Muscle layer of duodenum (tissue), 2 donors: Measurements from ENCODE around the gene FOXC2.
A peak's percentile ranks its signal among the peaks of the same experiment; 100 is the strongest.

Experiments
- H3K27ac ChIP-seq: one replicate; pipeline ENCODE4 v1.7.0; 2013; ENCODE audit warnings: mild to moderate bottlenecking, low read length
- H3K27me3 ChIP-seq: one replicate; pipeline ENCODE4 v1.7.0; 2013; ENCODE audit warnings: low read depth, mild to moderate bottlenecking, control low read depth, low read length
- H3K36me3 ChIP-seq, 2 donors: one replicate each; pipeline ENCODE4 v1.7.0; 2013; ENCODE audit warnings: low read length in 2 of 2, control low read depth in 1 of 2, mild to moderate bottlenecking in 1 of 2; ENCODE audit not compliant: insufficient read depth in 2 of 2, control insufficient read depth in 1 of 2
- H3K4me1 ChIP-seq, 2 donors: one replicate each; pipeline ENCODE4 v1.7.0; 2013; ENCODE audit warnings: low read length in 2 of 2, mild to moderate bottlenecking in 2 of 2, control low read depth in 1 of 2, moderate library complexity in 1 of 2; ENCODE audit not compliant: insufficient read depth in 2 of 2, control insufficient read depth in 1 of 2
- H3K4me3 ChIP-seq, 2 donors: one replicate each; pipeline ENCODE4 v1.7.0; 2013; ENCODE audit warnings: low read length in 2 of 2, low read depth in 1 of 2, mild to moderate bottlenecking in 1 of 2
- H3K9me3 ChIP-seq, 2 donors: one replicate each; pipeline ENCODE4 v1.7.0; 2013; ENCODE audit warnings: low read length in 2 of 2, control low read depth in 1 of 2, mild to moderate bottlenecking in 1 of 2; ENCODE audit not compliant: control insufficient read depth in 1 of 2
- donor health status: healthy.

Gene FOXC2

DNA sequence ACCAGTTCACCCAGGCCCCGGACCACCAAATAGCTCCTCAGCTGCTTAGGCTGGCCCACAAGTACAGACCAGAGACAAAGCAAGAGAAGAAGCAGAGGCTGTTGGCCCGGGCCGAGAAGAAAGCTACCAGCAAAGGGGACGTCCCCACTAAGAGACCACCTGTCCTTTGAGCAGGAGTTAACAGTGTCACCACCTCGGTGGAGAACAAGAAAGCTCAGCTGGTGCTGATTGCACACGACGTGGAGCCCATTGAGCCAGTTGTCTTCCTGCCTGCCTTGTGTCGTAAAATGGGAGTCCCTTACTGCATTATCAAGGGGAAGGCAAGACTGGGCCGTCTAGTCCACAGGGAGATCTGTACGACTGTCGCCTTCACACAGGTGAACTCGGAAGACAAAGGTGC is 40.9 kb upstream of the FOXC2 start:
- no peaks in the 10 kb centered on the region for H3K36me3 ChIP-seq
- H3K4me3 ChIP-seq, result no peak overlapping the region
- H3K27me3 ChIP-seq, result no peaks in the 10 kb centered on the region
- no peak overlapping the region for H3K27ac ChIP-seq
- H3K9me3 ChIP-seq, result no peaks in the 10 kb centered on the region
- peaks cover 0 to 10% of the 10 kb centered on the region in 2 donors for H3K4me1 ChIP-seq

DNA sequence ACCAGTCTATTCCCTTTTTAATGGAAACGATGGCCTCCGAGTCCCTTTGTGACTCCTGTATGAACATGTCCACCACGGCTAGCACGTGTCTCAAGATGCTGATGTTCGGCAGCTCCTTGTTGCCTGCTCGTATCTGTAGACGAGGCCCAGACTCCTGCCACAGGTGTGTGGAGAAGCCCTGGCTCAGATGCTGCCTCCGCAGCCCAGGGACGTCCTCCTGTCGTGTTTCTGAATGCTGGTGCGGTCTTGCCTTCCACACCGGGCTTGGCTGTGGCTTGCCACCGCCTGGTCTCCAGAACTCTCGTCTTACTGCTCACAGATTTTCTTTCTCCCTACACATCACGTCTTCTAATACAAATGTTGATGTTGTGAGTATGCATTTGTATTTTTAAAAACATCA is 39.3 kb upstream of the FOXC2 start:
- H3K4me3 ChIP-seq, result no peak overlapping the region
- H3K36me3 ChIP-seq, result peaks cover 0 to 4% of the 10 kb centered on the region in 2 donors
- no peaks in the 10 kb centered on the region for H3K27me3 ChIP-seq
- H3K4me1 ChIP-seq, result peaks cover 0 to 15% of the 10 kb centered on the region in 2 donors
- no peak overlapping the region for H3K27ac ChIP-seq
- no peaks in the 10 kb centered on the region for H3K9me3 ChIP-seq

DNA sequence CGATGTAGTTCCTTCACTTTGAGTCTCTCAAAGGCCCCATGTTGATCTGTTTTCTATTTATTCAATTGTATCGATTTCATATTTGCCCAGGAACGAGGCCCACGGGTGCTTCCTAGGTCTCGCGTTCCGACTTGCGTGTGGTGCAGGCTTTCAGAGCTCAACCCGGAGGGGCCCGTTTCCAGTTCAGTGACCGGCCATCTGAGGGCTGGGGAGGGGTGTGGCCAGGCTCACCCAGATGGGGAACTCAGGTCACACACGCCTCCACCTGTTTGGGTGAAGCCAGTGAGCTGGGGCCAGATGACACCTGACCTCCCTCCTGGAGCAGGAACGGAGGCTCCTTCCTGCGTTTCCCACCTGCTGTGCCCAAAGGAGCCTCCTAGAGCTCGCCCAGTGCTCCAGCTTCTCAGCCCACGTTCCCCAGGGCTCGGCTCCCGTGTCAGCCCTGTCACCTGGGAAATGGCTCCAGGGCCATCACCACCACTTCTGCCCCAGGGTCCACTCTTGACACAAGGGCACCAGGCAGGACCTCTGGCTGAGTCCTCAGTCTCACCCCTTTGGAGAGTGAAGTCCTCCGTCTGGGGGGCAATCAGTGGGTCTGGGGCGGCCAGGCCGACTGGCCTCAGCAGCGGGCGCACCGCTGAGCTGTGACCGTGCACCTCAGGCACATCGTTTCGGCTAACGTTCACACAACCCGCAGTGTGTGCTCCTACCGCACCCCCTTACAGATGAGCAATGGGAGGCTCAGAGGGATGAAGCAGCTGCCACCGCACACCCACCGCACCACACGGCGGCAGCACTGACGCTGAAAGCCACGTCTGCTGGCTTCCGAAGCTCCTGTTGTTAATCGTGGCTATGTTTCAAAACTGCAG is 38.3 kb upstream of the FOXC2 start:
- Histone ChIP-seq H3K27me3 (no peaks in the 10 kb centered on the region), H3K36me3 (peaks cover 0 to 4% of the 10 kb centered on the region in 2 donors), H3K4me1 (peaks cover 0 to 12% of the 10 kb centered on the region in 2 donors), H3K4me3 (no peak overlapping the region), H3K27ac (no peak overlapping the region), H3K9me3 (no peaks in the 10 kb centered on the region)

DNA sequence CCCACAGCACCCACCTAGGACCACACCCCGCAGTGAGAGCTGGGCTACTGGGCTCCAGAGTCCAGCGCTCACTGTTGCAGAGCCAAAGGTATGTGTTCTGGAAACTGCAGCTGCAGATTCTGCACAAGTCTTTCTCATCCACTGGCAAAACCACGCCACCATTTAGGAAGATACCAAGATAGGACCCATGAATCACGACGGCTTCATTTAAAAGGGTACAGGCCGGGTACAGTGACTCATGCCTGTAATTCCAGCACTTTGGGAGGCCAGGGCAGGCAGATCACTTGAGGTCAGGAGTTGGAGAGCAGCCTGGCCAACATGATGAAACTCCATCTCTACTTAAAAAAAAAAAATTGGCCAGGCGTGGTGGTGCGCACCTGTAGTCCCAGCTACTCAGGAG is 37.5 kb upstream of the FOXC2 start:
- Histone ChIP-seq H3K4me3 (no peak overlapping the region), H3K36me3 (peaks cover 0 to 4% of the 10 kb centered on the region in 2 donors), H3K27ac (no peak overlapping the region), H3K4me1 (peaks cover 0 to 6% of the 10 kb centered on the region in 2 donors), H3K9me3 (no peaks in the 10 kb centered on the region), H3K27me3 (no peaks in the 10 kb centered on the region)

DNA sequence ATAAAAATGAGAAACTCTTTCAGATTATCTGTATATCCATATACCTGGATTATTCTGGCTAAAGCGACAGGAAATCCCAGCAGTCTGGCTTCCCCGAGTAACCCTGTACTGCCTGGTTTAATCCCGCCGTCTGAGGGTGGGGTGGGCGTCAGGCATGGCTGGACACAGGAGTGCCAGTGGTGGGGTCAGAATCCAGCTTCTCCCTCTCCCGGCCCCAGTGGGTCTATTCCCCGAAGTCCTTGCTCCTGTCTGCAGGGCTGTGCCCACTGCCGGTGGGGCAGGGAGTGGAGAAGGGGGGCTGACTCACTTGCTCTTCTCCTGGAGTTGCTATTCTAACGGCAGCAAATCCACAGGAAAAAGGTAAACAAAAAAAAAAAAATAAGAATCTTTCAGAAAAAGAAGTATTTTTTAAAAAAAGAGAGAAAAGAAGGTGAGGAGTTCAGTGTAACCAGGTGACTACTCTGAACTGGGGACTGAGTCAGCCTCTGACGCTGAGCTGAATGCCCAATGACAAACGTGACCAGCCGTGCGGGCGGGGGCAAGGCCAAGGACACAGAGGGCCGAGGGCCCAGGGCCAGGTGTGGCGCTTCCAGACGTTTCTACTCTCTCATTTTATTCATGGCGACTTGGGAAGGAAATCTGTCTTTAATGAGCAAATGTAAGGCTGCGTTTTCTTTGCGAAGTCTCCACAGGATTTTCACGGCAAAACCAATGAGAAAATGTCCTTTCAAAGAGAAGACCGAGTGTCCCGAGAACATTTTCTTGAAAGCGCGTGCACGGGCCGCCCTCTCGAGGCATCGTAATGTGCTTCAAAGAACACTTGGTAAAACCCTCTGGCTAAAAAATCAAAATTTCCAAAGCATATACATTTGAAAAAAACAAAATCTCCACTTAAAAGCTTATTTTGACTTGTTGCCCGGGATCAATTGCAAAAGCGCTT is 36.1 kb upstream of the FOXC2 start:
- peaks cover 0 to 4% of the 10 kb centered on the region in 2 donors for H3K36me3 ChIP-seq
- no peak overlapping the region for H3K27ac ChIP-seq
- no peaks in the 10 kb centered on the region for H3K27me3 ChIP-seq
- H3K4me1 ChIP-seq, result peaks cover 0 to 6% of the 10 kb centered on the region in 2 donors
- no peak overlapping the region for H3K4me3 ChIP-seq
- H3K9me3 ChIP-seq, result no peaks in the 10 kb centered on the region

DNA sequence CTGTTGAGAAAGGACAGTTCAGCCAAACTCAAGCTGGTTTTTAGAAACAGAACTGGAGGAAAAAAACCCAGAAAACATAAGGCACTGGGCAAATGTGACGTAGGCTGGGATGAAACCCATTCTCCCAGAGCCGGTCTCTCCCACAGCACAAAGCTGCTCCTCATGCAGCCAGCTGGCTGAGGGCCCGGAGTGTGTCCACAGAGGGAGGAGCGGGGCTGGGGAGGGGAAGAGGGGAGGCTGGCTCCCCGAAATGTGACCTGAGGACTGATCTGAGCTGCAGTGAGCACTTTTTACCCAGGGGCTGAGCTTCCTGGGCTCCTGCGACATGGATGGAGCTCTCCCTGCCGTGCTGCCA is 35.5 kb upstream of the FOXC2 start:
- Histone ChIP-seq H3K4me1 (peaks cover 0 to 6% of the 10 kb centered on the region in 2 donors), H3K36me3 (peaks cover 0 to 7% of the 10 kb centered on the region in 2 donors), H3K9me3 (no peaks in the 10 kb centered on the region), H3K4me3 (no peak overlapping the region), H3K27me3 (no peaks in the 10 kb centered on the region), H3K27ac (peak overlapping the region; percentile 16)

DNA sequence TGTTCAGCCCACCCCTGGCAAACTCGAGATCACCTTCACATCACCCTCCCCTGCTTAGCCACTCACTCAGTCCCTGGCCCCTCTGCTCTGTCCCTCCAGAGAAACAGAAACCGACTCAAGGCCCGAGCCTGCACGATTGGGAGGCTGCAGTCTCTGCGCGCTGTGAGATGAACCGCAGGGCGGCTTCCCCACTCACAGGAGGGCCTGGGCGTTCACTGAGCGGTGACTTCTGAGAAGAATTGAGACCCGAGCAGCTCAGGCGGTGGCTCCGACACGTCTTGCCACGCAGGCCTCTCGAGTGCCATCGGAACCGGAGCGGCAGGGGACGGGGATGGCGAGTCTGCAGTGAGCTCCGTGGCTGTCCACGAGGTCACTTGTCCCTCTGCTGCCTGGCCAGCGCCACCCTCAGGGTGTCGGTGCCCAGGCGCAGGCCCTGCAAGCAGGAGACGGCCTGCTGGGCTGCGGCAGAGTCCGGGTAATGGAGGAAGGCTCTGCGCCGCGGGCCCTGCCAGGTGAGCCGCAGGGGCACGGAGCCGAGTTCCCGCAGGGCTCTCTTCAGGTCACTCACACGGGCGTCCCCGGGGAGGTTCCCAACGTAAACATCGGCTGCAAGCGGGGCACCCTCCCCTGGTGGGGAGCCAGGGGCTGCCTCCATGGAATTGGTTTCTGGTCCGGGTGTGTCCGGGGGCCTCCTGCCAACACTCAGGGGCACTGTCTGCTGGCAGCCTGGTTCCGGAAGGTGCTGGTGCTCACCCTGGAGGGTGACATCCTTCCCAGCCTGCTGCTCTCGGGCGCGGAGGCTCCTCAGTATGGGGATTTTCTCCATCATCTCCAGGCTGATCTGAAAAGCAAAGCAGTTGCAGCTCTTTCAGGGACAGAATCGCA is 34.7 kb upstream of the FOXC2 start:
- Histone ChIP-seq H3K9me3 (no peaks in the 10 kb centered on the region), H3K27me3 (no peaks in the 10 kb centered on the region), H3K27ac (no peak overlapping the region), H3K4me3 (no peak overlapping the region), H3K36me3 (peaks cover 0 to 14% of the 10 kb centered on the region in 2 donors), H3K4me1 (peaks cover 0 to 6% of the 10 kb centered on the region in 2 donors)

DNA sequence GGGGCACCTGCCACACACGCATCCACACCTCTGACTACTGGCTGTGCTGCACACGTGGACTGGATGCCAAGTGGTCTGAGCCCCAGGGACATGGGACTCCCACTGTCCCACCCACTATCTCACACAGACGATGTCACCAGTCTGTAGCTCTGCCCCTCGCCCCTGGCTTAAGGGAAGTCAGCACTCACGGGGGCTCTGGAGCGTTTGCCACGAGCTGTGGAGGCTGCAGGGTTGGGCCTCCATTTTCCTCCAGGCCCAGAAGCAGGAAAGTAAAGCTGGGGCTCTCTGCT is 34.2 kb upstream of the FOXC2 start:
- Histone ChIP-seq H3K36me3 (peaks cover 0 to 16% of the 10 kb centered on the region in 2 donors), H3K4me1 (peaks cover 0 to 6% of the 10 kb centered on the region in 2 donors), H3K27ac (no peak overlapping the region), H3K4me3 (no peak overlapping the region), H3K27me3 (no peaks in the 10 kb centered on the region), H3K9me3 (no peaks in the 10 kb centered on the region)

DNA sequence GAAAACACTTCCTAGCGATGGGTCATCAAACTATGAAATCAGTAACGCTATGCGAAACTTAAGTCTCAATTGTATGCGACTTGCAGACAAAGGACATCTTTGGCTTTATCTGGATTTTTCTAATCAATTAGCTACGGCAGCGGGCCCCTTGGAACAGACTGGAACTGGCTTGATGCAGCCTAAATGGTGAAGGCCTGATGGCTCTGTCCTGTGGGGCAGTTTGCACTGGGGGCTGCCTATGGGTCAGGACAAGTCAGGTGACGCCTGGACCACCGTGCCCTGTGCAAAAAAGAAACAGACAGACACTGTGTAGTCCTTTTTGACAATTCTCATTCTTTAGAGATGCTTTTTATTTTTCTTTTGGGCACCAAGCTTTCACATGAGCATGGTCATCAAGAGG is 33.6 kb upstream of the FOXC2 start:
- H3K27ac ChIP-seq, result no peak overlapping the region
- peaks cover 4 to 22% of the 10 kb centered on the region in 2 donors for H3K36me3 ChIP-seq
- H3K27me3 ChIP-seq, result no peaks in the 10 kb centered on the region
- no peak overlapping the region for H3K4me3 ChIP-seq
- H3K9me3 ChIP-seq, result no peaks in the 10 kb centered on the region
- peaks cover 0 to 6% of the 10 kb centered on the region in 2 donors for H3K4me1 ChIP-seq

DNA sequence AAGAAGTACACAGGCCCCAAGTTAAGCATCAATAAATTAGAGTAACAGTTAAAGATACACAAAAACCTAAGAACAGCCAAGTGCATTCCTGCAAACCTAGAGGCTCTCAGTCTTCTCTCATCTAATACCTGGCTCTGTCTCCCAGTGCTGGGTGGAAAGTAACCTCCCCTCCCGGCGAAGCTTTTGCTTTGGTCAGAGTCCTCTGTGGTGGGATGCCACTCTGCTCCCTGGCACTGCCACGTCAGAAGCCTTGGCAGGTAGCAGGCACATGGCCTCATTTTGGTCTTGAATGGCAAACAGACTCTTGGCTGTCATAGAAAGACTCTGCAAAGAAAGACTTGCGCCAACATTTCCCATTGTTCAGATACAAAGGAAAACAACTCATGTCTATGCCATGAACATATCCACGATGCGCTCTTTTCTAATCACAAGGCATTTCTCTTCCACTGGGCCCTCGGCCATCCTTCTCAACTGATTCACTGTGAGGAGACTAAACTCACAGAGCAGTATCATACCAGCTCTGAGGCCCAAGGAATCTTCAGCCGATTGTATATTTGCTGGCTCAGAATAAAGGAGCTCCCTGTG is 32.8 kb upstream of the FOXC2 start:
- no peak overlapping the region for H3K4me3 ChIP-seq
- peaks cover 0 to 6% of the 10 kb centered on the region in 2 donors for H3K4me1 ChIP-seq
- no peak overlapping the region for H3K27ac ChIP-seq
- no peaks in the 10 kb centered on the region for H3K9me3 ChIP-seq
- H3K27me3 ChIP-seq, result no peaks in the 10 kb centered on the region
- peaks cover 12 to 30% of the 10 kb centered on the region in 2 donors for H3K36me3 ChIP-seq
